ENCODE results near the gene TSPAN1. TPM values are rescaled to one million over a fixed set of nuclear protein-coding genes. Genes with fewer than 3 reads are reported as not detected.

TSPAN1 gene
- total and polyA plus RNA-seq, 2 of the 13 experiments (the other 11 are each of a cell fraction or from before 2014, with no cell fraction given) = 1.7 to 2.9 TPM

DNA sequence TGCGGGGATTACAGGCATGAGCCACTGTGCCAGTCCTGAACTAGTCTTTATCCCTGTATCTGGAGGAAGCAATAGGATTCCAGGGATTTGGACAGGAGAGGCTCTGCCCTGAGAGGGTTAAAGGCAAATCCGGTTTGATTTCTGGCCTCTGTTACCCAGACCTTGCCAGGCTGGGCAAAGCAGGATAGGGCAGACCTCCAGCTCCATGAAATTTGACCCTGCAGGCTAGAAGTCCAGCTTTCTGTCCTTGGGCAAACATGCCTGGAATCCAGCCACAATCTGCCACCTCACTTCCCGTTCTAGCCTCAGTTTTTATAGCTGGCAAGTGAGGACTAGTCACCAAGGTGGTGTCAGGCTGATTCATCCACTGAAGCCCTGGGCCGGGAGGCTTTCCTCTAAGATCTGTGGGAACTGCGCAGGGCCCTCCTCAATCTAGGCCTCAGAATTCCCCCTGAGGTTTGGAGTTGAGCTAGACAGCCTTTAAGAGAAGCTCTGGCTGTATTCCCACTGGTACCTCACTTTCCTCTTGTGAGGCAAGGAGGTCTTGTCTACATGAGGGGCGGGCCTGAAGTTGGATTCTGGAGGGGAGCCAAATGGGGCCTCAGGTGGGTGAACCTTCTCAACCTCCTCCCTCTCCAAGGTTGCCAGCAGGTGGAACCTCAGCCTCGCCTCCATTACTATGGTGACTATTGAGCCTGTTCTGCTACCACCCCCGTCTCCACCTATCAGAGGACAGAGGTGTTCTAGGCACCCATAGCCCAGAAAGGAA is 8.4 kb downstream of the TSPAN1 start (continued):
- TF ChIP-seq TCF7 (IDR thresholded peaks at IDR 0.05; ENCODE audit: low read depth) = no peak
- TF ChIP-seq, protein P1, sequence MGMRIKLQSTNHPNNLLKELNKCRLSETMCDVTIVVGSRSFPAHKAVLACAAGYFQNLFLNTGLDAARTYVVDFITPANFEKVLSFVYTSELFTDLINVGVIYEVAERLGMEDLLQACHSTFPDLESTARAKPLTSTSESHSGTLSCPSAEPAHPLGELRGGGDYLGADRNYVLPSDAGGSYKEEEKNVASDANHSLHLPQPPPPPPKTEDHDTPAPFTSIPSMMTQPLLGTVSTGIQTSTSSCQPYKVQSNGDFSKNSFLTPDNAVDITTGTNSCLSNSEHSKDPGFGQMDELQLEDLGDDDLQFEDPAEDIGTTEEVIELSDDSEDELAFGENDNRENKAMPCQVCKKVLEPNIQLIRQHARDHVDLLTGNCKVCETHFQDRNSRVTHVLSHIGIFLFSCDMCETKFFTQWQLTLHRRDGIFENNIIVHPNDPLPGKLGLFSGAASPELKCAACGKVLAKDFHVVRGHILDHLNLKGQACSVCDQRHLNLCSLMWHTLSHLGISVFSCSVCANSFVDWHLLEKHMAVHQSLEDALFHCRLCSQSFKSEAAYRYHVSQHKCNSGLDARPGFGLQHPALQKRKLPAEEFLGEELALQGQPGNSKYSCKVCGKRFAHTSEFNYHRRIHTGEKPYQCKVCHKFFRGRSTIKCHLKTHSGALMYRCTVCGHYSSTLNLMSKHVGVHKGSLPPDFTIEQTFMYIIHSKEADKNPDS (CRISPR knock-in tag; IDR thresholded peaks at IDR 0.05) = no peak
- TF ChIP-seq PCBP2 (optimal IDR thresholded peaks at IDR 0.05; ENCODE audit: low read depth, low read length, poor library complexity, severe bottlenecking) = no peak
- TF ChIP-seq STAT5B (CRISPR knock-in tag; IDR thresholded peaks at IDR 0.05) = no peak
- TF ChIP-seq SMARCC2 (IDR thresholded peaks at IDR 0.05) = no peak
- TF ChIP-seq ZNF136 (CRISPR knock-in tag; IDR thresholded peaks at IDR 0.05; ENCODE audit: low read depth) = 0 out of 2 replicates have a peak, but pooled peaks have one; percentile 50
- TF ChIP-seq, protein P2, sequence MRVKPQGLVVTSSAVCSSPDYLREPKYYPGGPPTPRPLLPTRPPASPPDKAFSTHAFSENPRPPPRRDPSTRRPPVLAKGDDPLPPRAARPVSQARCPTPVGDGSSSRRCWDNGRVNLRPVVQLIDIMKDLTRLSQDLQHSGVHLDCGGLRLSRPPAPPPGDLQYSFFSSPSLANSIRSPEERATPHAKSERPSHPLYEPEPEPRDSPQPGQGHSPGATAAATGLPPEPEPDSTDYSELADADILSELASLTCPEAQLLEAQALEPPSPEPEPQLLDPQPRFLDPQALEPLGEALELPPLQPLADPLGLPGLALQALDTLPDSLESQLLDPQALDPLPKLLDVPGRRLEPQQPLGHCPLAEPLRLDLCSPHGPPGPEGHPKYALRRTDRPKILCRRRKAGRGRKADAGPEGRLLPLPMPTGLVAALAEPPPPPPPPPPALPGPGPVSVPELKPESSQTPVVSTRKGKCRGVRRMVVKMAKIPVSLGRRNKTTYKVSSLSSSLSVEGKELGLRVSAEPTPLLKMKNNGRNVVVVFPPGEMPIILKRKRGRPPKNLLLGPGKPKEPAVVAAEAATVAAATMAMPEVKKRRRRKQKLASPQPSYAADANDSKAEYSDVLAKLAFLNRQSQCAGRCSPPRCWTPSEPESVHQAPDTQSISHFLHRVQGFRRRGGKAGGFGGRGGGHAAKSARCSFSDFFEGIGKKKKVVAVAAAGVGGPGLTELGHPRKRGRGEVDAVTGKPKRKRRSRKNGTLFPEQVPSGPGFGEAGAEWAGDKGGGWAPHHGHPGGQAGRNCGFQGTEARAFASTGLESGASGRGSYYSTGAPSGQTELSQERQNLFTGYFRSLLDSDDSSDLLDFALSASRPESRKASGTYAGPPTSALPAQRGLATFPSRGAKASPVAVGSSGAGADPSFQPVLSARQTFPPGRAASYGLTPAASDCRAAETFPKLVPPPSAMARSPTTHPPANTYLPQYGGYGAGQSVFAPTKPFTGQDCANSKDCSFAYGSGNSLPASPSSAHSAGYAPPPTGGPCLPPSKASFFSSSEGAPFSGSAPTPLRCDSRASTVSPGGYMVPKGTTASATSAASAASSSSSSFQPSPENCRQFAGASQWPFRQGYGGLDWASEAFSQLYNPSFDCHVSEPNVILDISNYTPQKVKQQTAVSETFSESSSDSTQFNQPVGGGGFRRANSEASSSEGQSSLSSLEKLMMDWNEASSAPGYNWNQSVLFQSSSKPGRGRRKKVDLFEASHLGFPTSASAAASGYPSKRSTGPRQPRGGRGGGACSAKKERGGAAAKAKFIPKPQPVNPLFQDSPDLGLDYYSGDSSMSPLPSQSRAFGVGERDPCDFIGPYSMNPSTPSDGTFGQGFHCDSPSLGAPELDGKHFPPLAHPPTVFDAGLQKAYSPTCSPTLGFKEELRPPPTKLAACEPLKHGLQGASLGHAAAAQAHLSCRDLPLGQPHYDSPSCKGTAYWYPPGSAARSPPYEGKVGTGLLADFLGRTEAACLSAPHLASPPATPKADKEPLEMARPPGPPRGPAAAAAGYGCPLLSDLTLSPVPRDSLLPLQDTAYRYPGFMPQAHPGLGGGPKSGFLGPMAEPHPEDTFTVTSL (CRISPR knock-in tag; IDR thresholded peaks at IDR 0.05; ENCODE audit: borderline replicate concordance) = no peak; the same call in 1 of the 2 replicates
- no peak for TF ChIP-seq GTF3A (CRISPR knock-in tag; conservative IDR thresholded peaks at IDR 0.05)
- TF ChIP-seq ZSCAN20 (CRISPR knock-in tag; IDR thresholded peaks at IDR 0.05; ENCODE audit: borderline replicate concordance) = no peak
- TF ChIP-seq, protein P3, sequence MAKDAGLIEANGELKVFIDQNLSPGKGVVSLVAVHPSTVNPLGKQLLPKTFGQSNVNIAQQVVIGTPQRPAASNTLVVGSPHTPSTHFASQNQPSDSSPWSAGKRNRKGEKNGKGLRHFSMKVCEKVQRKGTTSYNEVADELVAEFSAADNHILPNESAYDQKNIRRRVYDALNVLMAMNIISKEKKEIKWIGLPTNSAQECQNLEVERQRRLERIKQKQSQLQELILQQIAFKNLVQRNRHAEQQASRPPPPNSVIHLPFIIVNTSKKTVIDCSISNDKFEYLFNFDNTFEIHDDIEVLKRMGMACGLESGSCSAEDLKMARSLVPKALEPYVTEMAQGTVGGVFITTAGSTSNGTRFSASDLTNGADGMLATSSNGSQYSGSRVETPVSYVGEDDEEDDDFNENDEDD (CRISPR knock-in tag; IDR thresholded peaks at IDR 0.05; ENCODE audit: borderline replicate concordance) = no peak
- TF ChIP-seq, protein P4, sequence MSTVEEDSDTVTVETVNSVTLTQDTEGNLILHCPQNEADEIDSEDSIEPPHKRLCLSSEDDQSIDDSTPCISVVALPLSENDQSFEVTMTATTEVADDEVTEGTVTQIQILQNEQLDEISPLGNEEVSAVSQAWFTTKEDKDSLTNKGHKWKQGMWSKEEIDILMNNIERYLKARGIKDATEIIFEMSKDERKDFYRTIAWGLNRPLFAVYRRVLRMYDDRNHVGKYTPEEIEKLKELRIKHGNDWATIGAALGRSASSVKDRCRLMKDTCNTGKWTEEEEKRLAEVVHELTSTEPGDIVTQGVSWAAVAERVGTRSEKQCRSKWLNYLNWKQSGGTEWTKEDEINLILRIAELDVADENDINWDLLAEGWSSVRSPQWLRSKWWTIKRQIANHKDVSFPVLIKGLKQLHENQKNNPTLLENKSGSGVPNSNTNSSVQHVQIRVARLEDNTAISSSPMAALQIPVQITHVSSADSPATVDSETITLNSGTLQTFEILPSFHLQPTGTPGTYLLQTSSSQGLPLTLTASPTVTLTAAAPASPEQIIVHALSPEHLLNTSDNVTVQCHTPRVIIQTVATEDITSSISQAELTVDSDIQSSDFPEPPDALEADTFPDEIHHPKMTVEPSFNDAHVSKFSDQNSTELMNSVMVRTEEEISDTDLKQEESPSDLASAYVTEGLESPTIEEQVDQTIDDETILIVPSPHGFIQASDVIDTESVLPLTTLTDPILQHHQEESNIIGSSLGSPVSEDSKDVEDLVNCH (CRISPR knock-in tag; IDR thresholded peaks at IDR 0.05) = no peak
- no peak for TF ChIP-seq HIVEP1 (CRISPR knock-in tag; IDR thresholded peaks at IDR 0.05)
- TF ChIP-seq TBX3 (IDR thresholded peaks at IDR 0.05; ENCODE audit: borderline replicate concordance) = 0 out of 2 replicates have a peak, but pooled peaks have one; percentile 38
- no peak for TF ChIP-seq CBX2 (IDR thresholded peaks at IDR 0.05; ENCODE audit: low read depth, low read length)
- no peak for TF ChIP-seq CBX2 (CRISPR knock-in tag; IDR thresholded peaks at IDR 0.05; ENCODE audit: low read depth)
- TF ChIP-seq, protein P5, sequence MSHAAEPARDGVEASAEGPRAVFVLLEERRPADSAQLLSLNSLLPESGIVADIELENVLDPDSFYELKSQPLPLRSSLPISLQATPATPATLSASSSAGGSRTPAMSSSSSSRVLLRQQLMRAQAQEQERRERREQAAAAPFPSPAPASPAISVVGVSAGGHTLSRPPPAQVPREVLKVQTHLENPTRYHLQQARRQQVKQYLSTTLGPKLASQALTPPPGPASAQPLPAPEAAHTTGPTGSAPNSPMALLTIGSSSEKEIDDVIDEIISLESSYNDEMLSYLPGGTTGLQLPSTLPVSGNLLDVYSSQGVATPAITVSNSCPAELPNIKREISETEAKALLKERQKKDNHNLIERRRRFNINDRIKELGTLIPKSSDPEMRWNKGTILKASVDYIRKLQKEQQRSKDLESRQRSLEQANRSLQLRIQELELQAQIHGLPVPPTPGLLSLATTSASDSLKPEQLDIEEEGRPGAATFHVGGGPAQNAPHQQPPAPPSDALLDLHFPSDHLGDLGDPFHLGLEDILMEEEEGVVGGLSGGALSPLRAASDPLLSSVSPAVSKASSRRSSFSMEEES (CRISPR knock-in tag; IDR thresholded peaks at IDR 0.05) = no peak

Data from HepG2 (cell line).